Gastroesophageal sphincter (tissue), 4 donors: ENCODE results near the gene UBE2F. TPM values are rescaled to one million over a fixed set of nuclear protein-coding genes. Genes with fewer than 3 reads are reported as not detected.

Experiments
- ATAC-seq: fragments of 150-250 bp; one replicate; pipeline ENCODE4 v1.9.1; 2016; ENCODE audit warnings: mild to moderate bottlenecking, moderate library complexity
- H3K27ac ChIP-seq, 4 donors: fragments of 200-600 bp; sonication (generic) in 3 of 4; 1 replicate in 3 of 4; 2 replicates in 1 of 4; pipeline ENCODE4 v1.5.1; 2016 to 2019
- H3K27me3 ChIP-seq: fragments of 200-600 bp; sonication (generic); one replicate; pipeline ENCODE4 v1.5.1; 2019
- H3K36me3 ChIP-seq, 2 donors: fragments of 200-600 bp; sonication (generic); one replicate each; pipeline ENCODE4 v1.5.1; 2019; ENCODE audit warnings: control low read depth in 1 of 2
- H3K4me1 ChIP-seq, 3 donors: fragments of 200-600 bp; sonication (generic); 1 replicate in 2 of 3; 2 replicates in 1 of 3; pipeline ENCODE4 v1.5.1; 2016 to 2019; ENCODE audit warnings: control low read depth in 2 of 3
- H3K4me3 ChIP-seq, 2 donors: fragments of 200-600 bp; sonication (generic); one replicate each; pipeline ENCODE4 v1.5.1; 2019; ENCODE audit warnings: mild to moderate bottlenecking in 1 of 2, moderate library complexity in 1 of 2
- H3K9me3 ChIP-seq, 3 donors: fragments of 200-600 bp; sonication (generic); one replicate each; pipeline ENCODE4 v1.5.1; 2017 to 2019; ENCODE audit warnings: control low read depth in 2 of 3
- EP300 ChIP-seq: sonication (generic); formaldehyde crosslinking; IDR thresholded peaks from one replicate; pipeline ENCODE4 v1.6.1; 2017; ENCODE audit warnings: antibody characterized with exemption, mild to moderate bottlenecking
- POLR2A ChIP-seq, 2 donors: fragments of 450-650 bp; IDR thresholded peaks; one replicate each; pipeline ENCODE4 v1.6.1; 2017; ENCODE audit warnings: antibody characterized with exemption in 2 of 2, mild to moderate bottlenecking in 2 of 2, moderate library complexity in 1 of 2
- POLR2AphosphoS5 ChIP-seq: sonication (generic); formaldehyde crosslinking; IDR thresholded peaks from one replicate; pipeline ENCODE4 v1.6.1; 2017; ENCODE audit warnings: antibody characterized with exemption
- WGBS, 2 donors: methylation state at CpG; one replicate each; pipeline ENCODE4 v1.1.5; 2018; ENCODE audit warnings: low coverage in 1 of 2; 5-methylcytosine and 5-hydroxymethylcytosine counted together
- total RNA-seq, 4 donors: library from RNA; depleted of rRNA; stranded (reverse); fragments of >200 nt; gene quantifications; one replicate each; pipeline ENCODE4 v1.1.0, GENCODE V29; 2016
- TF ChIP-seq, protein P1 (sequence below), 4 experiments: fragments of 200-600 bp in 2 of 4; fragments of 450-650 bp in 2 of 4; sonication (generic) in 1 of 4; IDR thresholded peaks; one replicate each; pipeline ENCODE4 v1.5.1; 2017 to 2019; ENCODE audit warnings: antibody characterized with exemption in 4 of 4, mild to moderate bottlenecking in 2 of 4, moderate library complexity in 2 of 4

UBE2F gene
- total RNA-seq, 4 donors from 2014 or later = 85.0 to 99.5 (median 96.3) TPM

DNA sequence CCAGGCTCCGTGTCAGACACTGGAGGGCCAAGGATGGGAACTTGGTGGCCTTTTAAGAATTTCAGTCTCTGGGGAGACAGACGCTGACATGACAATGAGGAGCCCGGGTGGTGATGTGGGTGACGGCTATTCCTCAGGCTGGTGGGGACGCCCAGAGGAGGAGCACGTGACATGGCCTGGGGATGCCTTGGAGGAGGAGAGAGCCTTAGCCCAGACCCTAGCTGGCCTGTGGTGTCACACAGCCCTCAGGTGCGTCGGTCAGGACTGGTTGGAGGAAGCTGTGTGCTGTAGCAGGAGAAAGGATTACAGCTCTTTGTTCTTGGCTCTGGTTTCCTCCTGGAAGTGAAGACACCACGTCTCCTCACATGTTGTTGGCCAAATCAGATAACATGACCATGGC, 54.0 kb downstream of the UBE2F start:
- H3K4me1 ChIP-seq = no peaks in the 10 kb centered on the region
- ATAC-seq = no peak

DNA sequence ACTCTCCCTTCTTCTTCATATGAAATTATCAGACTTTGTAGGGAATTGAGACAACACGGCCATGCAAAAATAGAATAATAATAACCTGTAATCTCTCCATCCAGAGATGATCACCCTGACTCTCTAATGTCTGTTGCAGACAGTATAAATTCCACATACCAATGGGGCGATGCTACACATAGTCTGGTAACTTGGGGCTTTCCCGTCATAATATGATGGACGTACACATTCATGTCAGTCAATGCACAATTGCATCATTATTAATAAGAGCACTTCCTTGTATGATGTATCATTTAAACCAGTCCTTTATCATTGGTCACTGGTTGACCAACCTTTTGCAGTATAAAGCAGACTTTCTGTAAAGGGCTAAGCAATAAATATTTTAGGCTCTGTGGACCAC, 54.5 kb downstream of the UBE2F start:
- H3K27ac ChIP-seq = no peak overlapping the region
- no peaks in the 10 kb centered on the region for H3K27me3 ChIP-seq
- TF ChIP-seq POLR2A (IDR thresholded peaks at IDR 0.05) (no peak), EP300 (no peak)
- TF ChIP-seq, protein P1, sequence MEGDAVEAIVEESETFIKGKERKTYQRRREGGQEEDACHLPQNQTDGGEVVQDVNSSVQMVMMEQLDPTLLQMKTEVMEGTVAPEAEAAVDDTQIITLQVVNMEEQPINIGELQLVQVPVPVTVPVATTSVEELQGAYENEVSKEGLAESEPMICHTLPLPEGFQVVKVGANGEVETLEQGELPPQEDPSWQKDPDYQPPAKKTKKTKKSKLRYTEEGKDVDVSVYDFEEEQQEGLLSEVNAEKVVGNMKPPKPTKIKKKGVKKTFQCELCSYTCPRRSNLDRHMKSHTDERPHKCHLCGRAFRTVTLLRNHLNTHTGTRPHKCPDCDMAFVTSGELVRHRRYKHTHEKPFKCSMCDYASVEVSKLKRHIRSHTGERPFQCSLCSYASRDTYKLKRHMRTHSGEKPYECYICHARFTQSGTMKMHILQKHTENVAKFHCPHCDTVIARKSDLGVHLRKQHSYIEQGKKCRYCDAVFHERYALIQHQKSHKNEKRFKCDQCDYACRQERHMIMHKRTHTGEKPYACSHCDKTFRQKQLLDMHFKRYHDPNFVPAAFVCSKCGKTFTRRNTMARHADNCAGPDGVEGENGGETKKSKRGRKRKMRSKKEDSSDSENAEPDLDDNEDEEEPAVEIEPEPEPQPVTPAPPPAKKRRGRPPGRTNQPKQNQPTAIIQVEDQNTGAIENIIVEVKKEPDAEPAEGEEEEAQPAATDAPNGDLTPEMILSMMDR (IDR thresholded peaks at IDR 0.05) = no peak
- 93 to 94% methylated on average over 4 of the region's 4 CpGs for WGBS, 2 donors
- H3K4me3 ChIP-seq = no peak overlapping the region
- H3K36me3 ChIP-seq = peaks cover 0 to 59% of the 10 kb centered on the region in 2 donors
- H3K9me3 ChIP-seq = no peaks in the 10 kb centered on the region
- ATAC-seq = no peak
- H3K4me1 ChIP-seq = no peaks in the 10 kb centered on the region

More for the DNA sequence above, 54.0 kb downstream of the UBE2F start:
- Histone ChIP-seq H3K27ac (no peak overlapping the region), H3K27me3 (no peaks in the 10 kb centered on the region), H3K4me3 (no peak overlapping the region), H3K36me3 (peaks cover 0 to 54% of the 10 kb centered on the region in 2 donors), H3K9me3 (no peaks in the 10 kb centered on the region)
- 72 to 100% methylated on average over 1 to 2 of the region's 9 CpGs for WGBS, 2 donors
- no peak for TF ChIP-seq POLR2AphosphoS5
- TF ChIP-seq POLR2A (IDR thresholded peaks at IDR 0.05) = no peak
- no peak for TF ChIP-seq EP300
- TF ChIP-seq, protein P1 (IDR thresholded peaks at IDR 0.05) = no peak

DNA sequence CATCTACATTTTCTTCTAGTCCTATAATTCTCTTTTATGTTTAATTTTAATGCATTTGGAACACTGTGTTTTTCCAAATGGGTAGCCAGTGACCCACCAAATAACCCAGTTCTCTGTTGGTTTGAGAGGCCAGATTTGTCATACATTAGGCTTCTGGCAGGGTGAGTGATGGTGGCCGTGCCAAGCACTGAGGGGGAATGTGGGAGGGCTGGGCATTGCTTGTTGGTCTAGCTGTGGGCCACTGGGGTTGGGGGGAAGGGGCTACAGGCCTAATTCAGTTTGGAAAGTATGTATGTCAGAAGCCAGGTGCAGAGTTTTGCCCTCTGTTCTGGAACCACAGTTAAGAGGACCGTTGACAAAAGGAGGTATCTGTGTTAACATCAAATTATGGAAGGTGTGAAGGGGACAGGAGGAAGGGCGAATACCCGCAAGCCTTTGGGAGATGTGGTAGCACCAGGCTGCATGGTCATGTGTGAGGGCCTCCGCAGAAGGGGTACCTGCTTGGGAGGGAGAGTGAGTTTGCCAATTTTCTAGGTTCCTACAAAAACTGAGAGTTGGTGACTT, 55.9 kb downstream of the UBE2F start:
- peaks cover 0 to 64% of the 10 kb centered on the region in 2 donors for H3K36me3 ChIP-seq
- ATAC-seq = no peak
- 82 to 100% methylated on average over 2 to 4 of the region's 5 CpGs for WGBS, 2 donors

DNA sequence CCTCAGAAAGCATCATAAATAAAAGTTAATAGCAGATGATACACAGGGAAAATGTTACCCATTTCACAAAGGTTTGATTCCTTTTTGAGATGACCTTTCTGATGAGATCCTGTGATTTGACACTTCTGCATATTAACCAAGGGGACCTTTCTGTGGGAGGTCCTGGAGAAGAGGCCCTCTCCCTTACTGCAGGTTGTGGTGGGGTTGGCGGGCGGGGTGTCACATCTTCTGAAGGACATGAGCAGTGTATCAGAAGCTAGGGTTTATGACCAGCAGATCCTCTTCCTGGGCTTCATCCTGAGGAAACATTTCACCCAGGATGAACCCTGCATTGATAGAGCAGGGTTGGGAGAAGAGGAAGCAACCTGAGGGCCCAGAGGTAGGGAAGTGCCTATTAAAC, 56.8 kb downstream of the UBE2F start:
- no peaks in the 10 kb centered on the region for H3K9me3 ChIP-seq
- no CpG with 5 or more reads among the region's 2 CpGs for WGBS, 2 donors
- H3K36me3 ChIP-seq = peaks cover 0 to 63% of the 10 kb centered on the region in 2 donors
- no peak overlapping the region for H3K27ac ChIP-seq
- no peak overlapping the region for H3K4me3 ChIP-seq
- H3K4me1 ChIP-seq = no peaks in the 10 kb centered on the region
- ATAC-seq = no peak
- no peak for TF ChIP-seq POLR2A (IDR thresholded peaks at IDR 0.05)
- no peak for TF ChIP-seq POLR2AphosphoS5
- TF ChIP-seq EP300 = no peak
- TF ChIP-seq, protein P1 (IDR thresholded peaks at IDR 0.05) = no peak
- H3K27me3 ChIP-seq = no peaks in the 10 kb centered on the region

More for the DNA sequence above, 55.9 kb downstream of the UBE2F start:
- H3K9me3 ChIP-seq = no peaks in the 10 kb centered on the region
- H3K27ac ChIP-seq = no peak overlapping the region
- no peaks in the 10 kb centered on the region for H3K27me3 ChIP-seq
- TF ChIP-seq, protein P1 (IDR thresholded peaks at IDR 0.05) = no peak
- no peak for TF ChIP-seq POLR2A (IDR thresholded peaks at IDR 0.05)
- TF ChIP-seq POLR2AphosphoS5 = no peak
- TF ChIP-seq EP300 = no peak
- H3K4me3 ChIP-seq = no peak overlapping the region
- no peaks in the 10 kb centered on the region for H3K4me1 ChIP-seq

DNA sequence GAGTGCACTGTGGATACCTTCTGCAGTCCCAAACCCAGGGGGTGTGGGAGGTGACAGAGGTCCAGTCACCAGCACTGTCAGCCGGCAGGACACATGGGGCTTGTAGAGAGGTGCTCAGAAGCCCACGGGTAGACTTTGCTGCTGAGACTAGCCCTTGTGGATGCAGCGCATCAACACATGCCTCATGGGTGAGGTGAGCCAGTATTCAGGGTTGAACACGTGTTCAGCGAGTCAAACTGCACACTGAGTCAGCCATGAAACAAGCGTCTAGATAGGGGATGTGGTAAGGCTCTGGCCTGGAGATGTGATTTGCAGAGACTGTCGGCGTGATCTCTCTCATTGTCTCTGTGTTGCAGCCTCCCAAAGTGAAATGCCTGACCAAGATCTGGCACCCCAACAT, 58.2 kb downstream of the UBE2F start:
- no peak for ATAC-seq
- Histone ChIP-seq H3K9me3 (no peaks in the 10 kb centered on the region), H3K36me3 (peaks cover 0 to 57% of the 10 kb centered on the region in 2 donors), H3K27me3 (no peaks in the 10 kb centered on the region), H3K4me1 (no peaks in the 10 kb centered on the region), H3K27ac (no peak overlapping the region), H3K4me3 (no peak overlapping the region)
- 76% methylated on average over 3 of the region's 8 CpGs; no CpG with 5 or more reads in 1 of the 2 donors for WGBS, 2 donors
- TF ChIP-seq EP300 = no peak
- TF ChIP-seq, protein P1 (IDR thresholded peaks at IDR 0.05) = no peak
- TF ChIP-seq POLR2A (IDR thresholded peaks at IDR 0.05) = no peak
- no peak for TF ChIP-seq POLR2AphosphoS5
